Retinal pigment epithelial cell (primary cell): ENCODE data around the gene PPP1R8.
"Not testable (repeated sequence)": the region's sequence is repeated elsewhere in the genome, so short reads cannot be mapped to it uniquely, and the experiment has no call there.

Experiments used
- DNase-seq: peaks from one replicate; pipeline ENCODE4 v3.0.0-alpha.2; 2010; ENCODE audit warnings: low read depth
- H3K4me3 ChIP-seq: 2 replicates; pipeline ENCODE4 v1.5.1; 2011; ENCODE audit warnings: mild to moderate bottlenecking, low read length, control low read depth, moderate library complexity
- CTCF ChIP-seq: conservative IDR thresholded peaks from 2 replicates; pipeline ENCODE4 v1.5.1; 2011; ENCODE audit warnings: low read depth, low read length, control low read depth, inconsistent platforms

The PPP1R8 gene

GRCh38 chr1:27816921-27817630 is 13.5 kb upstream of the PPP1R8 start:
- no peak for DNase-seq
- no peak for TF ChIP-seq CTCF
- H3K4me3 ChIP-seq, result no peak overlapping the region

DNA sequence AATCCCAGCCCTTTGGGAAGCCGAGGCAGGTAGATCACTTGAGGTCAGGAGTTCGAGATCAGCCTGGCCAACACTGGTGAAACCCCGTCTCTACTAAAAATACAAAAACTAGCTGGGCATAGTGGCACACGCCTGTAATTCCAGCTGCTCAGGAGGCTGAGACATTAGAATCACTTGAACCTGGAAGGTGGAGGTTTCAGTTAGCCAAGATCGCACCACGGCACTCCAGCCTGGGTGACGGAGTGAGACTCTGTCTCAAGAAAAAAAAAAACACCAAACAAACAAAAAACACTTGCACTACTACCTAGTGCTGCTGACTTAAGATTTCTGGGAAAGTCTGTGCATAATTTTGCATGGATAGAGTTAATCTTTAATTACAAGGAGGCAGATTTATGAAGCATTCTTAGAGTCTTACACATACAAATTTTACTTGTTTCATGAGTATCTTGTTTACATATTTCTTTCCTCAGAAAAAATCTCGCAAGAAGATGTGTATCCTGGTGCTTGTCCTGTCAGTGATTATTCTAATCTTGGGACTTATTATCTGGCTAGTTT is 8.7 kb upstream of the PPP1R8 start:
- DNase-seq, result no peak
- no peak overlapping the region for H3K4me3 ChIP-seq
- TF ChIP-seq CTCF, result no peak

DNA sequence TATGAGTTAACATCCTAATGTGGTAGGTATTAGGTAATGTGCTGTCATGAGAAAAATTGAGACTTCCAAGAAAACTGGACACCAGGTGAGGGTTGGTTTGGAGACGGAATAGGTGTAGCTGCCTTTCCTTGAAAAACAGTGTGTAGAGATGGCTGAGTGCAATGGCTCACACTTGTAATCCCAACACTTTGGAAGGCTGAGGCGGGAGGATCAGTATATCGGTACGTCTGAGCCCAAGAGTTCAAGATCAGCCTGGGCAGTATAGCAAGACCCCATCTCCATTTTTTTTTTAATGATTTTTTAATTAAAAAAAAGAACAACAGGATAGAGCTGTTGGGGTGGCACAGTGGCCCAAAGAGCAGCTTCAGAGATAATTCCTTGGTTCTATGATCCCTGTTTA is 6.8 kb upstream of the PPP1R8 start:
- no peak for TF ChIP-seq CTCF
- DNase-seq, result no peak
- H3K4me3 ChIP-seq, result no peak overlapping the region

DNA sequence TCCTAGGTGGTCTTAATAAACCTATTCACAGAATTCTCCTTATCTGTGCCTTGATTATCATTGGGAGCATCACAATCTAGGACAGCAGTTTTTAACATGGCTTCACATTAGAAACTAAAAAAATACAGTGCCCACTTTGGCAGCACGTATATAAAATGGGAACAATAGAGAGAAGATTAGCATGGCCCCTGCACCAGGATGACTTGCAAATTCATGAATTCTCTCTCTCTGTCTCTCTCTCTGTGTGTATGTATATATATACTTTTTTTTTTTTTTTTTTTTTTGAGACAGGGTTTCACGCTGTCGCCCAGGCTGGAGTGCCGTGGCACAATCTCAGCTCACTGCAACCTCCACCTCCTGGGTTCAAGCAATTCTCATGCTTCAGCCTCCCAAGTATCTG is 6.2 kb upstream of the PPP1R8 start:
- no peak for TF ChIP-seq CTCF
- no peak for DNase-seq

DNA sequence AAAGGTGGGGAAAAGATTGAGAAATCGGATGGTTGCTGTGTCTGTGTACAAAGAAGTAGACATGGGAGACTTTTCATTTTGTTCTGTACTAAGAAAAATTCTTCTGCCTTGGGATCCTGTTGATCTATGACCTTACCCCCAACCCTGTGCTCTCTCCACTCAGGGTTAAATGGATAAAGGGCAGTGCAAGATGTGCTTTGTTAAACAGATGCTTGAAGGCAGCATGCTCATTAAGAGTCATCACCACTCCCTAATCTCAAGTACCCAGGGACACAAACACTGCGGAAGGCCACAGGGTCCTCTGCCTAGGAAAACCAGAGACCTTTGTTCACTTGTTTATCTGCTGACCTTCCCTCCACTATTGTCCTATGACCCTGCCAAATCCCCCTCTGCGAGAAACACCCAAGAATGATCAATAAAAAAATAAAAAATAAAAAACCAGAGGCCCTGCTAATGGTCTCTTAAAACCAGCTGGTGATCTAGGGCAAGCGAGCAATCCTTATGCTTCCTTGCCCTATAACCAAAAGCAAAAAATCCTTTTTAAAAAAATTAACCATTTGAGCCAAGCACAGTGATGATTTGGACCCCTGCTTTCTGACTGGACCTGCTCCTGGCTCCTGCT is 1.1 kb upstream of the PPP1R8 start:
- not testable (repeated sequence) for DNase-seq, H3K4me3 ChIP-seq

More for the DNA sequence above, 6.2 kb upstream of the PPP1R8 start:
- no peak overlapping the region for H3K4me3 ChIP-seq

DNA sequence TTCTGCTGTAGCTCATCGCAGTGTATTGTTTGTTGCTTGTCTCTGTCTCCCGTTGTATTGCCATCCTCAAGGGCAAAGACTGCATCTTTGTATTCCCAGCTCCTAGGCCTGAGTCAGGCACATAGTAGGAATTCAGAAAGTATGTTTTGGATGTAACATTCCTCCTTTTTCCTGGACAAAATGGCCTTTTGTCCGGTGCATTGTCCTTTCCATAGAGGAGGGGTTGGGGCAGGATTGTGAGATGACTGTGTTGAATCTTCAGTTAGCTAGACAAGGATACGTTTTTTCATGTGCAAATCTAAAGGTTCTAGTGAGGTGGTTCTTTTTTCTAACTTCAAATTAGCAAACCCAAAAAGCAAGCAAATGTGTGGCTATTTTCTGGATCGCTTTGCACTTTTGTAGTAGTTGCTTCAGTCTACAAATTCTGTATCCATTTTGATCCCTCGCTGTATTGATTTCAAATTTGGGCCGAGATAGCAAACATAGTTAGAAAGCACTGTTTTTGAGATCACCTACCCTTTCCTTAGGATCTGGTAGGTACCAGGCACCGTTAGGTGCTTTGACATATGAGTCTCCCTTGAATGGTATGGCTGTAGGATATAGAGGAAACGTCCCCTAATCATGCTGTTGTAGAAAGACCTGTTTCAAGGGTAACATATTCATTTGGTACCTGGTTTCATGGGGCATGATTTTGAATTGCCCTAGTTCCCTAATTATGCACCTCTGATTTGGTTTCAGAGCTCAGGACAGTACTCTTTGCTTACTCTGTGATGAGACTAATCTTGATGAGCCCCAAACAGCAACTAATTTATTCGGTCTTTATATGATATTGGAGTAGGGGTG is 1.2 kb downstream of the PPP1R8 start:
- TF ChIP-seq CTCF, result no peak
- DNase-seq, result no peak

GRCh38 chr1:27832762-27833161 is 2.2 kb downstream of the PPP1R8 start:
- peak; percentile 4 for DNase-seq
- no peak overlapping the region for H3K4me3 ChIP-seq
- no peak for TF ChIP-seq CTCF

More for the DNA sequence above, 1.2 kb downstream of the PPP1R8 start:
- H3K4me3 ChIP-seq, result peak overlapping the region; percentile 87
